Loucy (cell line): ENCODE results near the gene NRXN3.
"Not testable (repeated sequence)": the region's sequence is repeated elsewhere in the genome, so short reads cannot be mapped to it uniquely, and the experiment has no call there.

Experiments used
- H2AFZ ChIP-seq: fragments of 200-600 bp; sonication (generic); 2 replicates; pipeline ENCODE4 v1.6.0; 2016; ENCODE audit warnings: antibody characterized with exemption, mild to moderate bottlenecking, low read length, moderate library complexity
- H3F3A ChIP-seq: fragments of 200-600 bp; 2 replicates; pipeline ENCODE4 v1.6.0; 2016; ENCODE audit warnings: antibody characterized with exemption, low read depth, mild to moderate bottlenecking
- H3K27me3 ChIP-seq: fragments of 200-600 bp; sonication (generic); 2 replicates; pipeline ENCODE4 v1.6.1; 2014; ENCODE audit warnings: low read length, mild to moderate bottlenecking; ENCODE audit not compliant: insufficient read depth, poor library complexity, severe bottlenecking
- H3K36me3 ChIP-seq: fragments of 200-600 bp; sonication (generic); 2 replicates; pipeline ENCODE4 v1.6.1; 2016; ENCODE audit warnings: low read length; ENCODE audit not compliant: insufficient read depth
- H3K4me1 ChIP-seq: fragments of 200-600 bp; sonication (generic); 2 replicates; pipeline ENCODE4 v1.5.1; 2014; ENCODE audit warnings: low read length, mild to moderate bottlenecking; ENCODE audit not compliant: insufficient read depth, poor library complexity, severe bottlenecking
- H3K4me2 ChIP-seq: fragments of 200-600 bp; sonication (generic); 2 replicates; pipeline ENCODE4 v1.6.0; 2014; ENCODE audit warnings: antibody characterized with exemption, low read length, low read depth, mild to moderate bottlenecking; ENCODE audit not compliant: poor library complexity, severe bottlenecking
- H3K4me3 ChIP-seq: fragments of 200-600 bp; sonication (generic); 2 replicates; pipeline ENCODE4 v1.5.1; 2014; ENCODE audit warnings: low read length, mild to moderate bottlenecking, mixed read lengths; ENCODE audit not compliant: poor library complexity, severe bottlenecking
- H3K79me2 ChIP-seq: fragments of 200-600 bp; sonication (generic); 2 replicates; pipeline ENCODE4 v1.6.1; 2014; ENCODE audit warnings: low read length; ENCODE audit not compliant: insufficient read depth
- H3K9ac ChIP-seq: fragments of 200-600 bp; sonication (generic); 2 replicates; pipeline ENCODE4 v1.6.0; 2014; ENCODE audit warnings: mild to moderate bottlenecking, low read depth, low read length, moderate library complexity; ENCODE audit not compliant: poor library complexity, severe bottlenecking
- H3K9me2 ChIP-seq: fragments of 200-600 bp; sonication (generic); replicated peaks from 2 replicates; pipeline ENCODE4 v1.6.1; 2016; ENCODE audit warnings: low read depth, low read length, mixed read lengths
- H3K9me3 ChIP-seq: fragments of 200-600 bp; sonication (generic); 2 replicates; pipeline ENCODE4 v1.6.1; 2014; ENCODE audit warnings: mild to moderate bottlenecking, antibody characterized with exemption, low read length, low read depth; ENCODE audit not compliant: insufficient read depth
- H4K20me1 ChIP-seq: fragments of 200-600 bp; sonication (generic); 2 replicates; pipeline ENCODE4 v1.6.0; 2014; ENCODE audit warnings: antibody characterized with exemption, low read length, mild to moderate bottlenecking; ENCODE audit not compliant: insufficient read depth, poor library complexity, severe bottlenecking
- CTCF ChIP-seq: fragments of 200-600 bp; sonication (generic); conservative IDR thresholded peaks from 2 replicates; pipeline ENCODE4 v1.5.1; 2014; ENCODE audit warnings: mild to moderate bottlenecking, antibody characterized with exemption, low read length
- EZH2phosphoT487 ChIP-seq: fragments of 200-600 bp; IDR thresholded peaks from 2 replicates; pipeline ENCODE4 v1.6.1; 2018; ENCODE audit warnings: antibody characterized with exemption, mild to moderate bottlenecking, moderate library complexity, borderline replicate concordance

The NRXN3 gene

GRCh38 chr14:79101388-79101787, 931.2 kb downstream of the NRXN3 start:
- no peak overlapping the region for H3K9ac ChIP-seq
- H3K79me2 ChIP-seq, result no peaks in the 10 kb centered on the region
- H4K20me1 ChIP-seq, result no peaks in the 10 kb centered on the region
- no peaks in the 10 kb centered on the region for H3K4me1 ChIP-seq
- H3K4me3 ChIP-seq, result no peak overlapping the region
- TF ChIP-seq EZH2phosphoT487, result no peak
- TF ChIP-seq CTCF, result no peak
- H3K36me3 ChIP-seq, result no peaks in the 10 kb centered on the region
- no peaks in the 10 kb centered on the region for H3K9me2 ChIP-seq
- H3K4me2 ChIP-seq, result no peak overlapping the region
- no peaks in the 10 kb centered on the region for H3K27me3 ChIP-seq
- no peaks in the 10 kb centered on the region for H3K9me3 ChIP-seq
- H3F3A ChIP-seq, result no peaks in the 10 kb centered on the region
- H2AFZ ChIP-seq, result no peak overlapping the region

- Histone ChIP-seq H3K9ac (no peak overlapping the region), H3K79me2 (no peaks in the 10 kb centered on the region), H3F3A (no peaks in the 10 kb centered on the region), H4K20me1 (no peaks in the 10 kb centered on the region), H3K4me3 (no peak overlapping the region), H3K27me3 (no peaks in the 10 kb centered on the region), H3K9me3 (no peaks in the 10 kb centered on the region), H3K4me1 (no peaks in the 10 kb centered on the region), H3K36me3 (no peaks in the 10 kb centered on the region), H2AFZ (no peak overlapping the region), H3K9me2 (no peaks in the 10 kb centered on the region), H3K4me2 (no peak overlapping the region)
- TF ChIP-seq CTCF (no peak), EZH2phosphoT487 (no peak)
Measured at GRCh38 chr14:79103764-79104163, 933.6 kb downstream of the NRXN3 start.

DNA sequence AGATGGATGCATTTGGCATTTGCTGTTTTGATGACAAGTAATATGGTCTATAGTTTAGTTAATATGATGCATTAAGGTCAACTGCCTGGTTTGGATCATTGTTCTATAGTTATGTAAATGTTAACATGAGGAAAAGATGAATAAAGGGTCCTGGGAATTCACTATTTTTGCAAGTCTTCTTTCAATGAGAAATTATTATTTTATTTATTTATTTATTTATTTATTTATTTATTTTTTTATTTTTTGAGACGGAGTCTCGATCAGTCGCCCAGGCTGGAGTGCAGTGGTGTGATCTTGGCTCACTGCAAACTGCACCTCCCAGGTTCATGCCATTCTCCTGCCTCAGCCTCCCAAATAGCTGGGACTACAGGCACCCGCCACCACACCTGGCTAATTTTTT, 940.4 kb downstream of the NRXN3 start:
- H2AFZ ChIP-seq, H3K9me2 ChIP-seq, H3K4me3 ChIP-seq, H4K20me1 ChIP-seq, H3K9me3 ChIP-seq, H3K4me1 ChIP-seq, H3K36me3 ChIP-seq, H3K27me3 ChIP-seq, H3F3A ChIP-seq, H3K4me2 ChIP-seq, H3K9ac ChIP-seq, H3K79me2 ChIP-seq: not testable (repeated sequence)

- H3K27me3 ChIP-seq, result no peaks in the 10 kb centered on the region
- no peaks in the 10 kb centered on the region for H3K9me2 ChIP-seq
- no peaks in the 10 kb centered on the region for H3K9me3 ChIP-seq
- H3K4me2 ChIP-seq, result no peak overlapping the region
- no peaks in the 10 kb centered on the region for H3F3A ChIP-seq
- TF ChIP-seq CTCF (no peak), EZH2phosphoT487 (no peak)
- H4K20me1 ChIP-seq, result no peaks in the 10 kb centered on the region
- no peaks in the 10 kb centered on the region for H3K36me3 ChIP-seq
- no peaks in the 10 kb centered on the region for H3K4me1 ChIP-seq
- H2AFZ ChIP-seq, result no peak overlapping the region
- H3K9ac ChIP-seq, result no peak overlapping the region
- H3K79me2 ChIP-seq, result no peaks in the 10 kb centered on the region
- no peak overlapping the region for H3K4me3 ChIP-seq
Measured at GRCh38 chr14:79111987-79112501, 941.9 kb downstream of the NRXN3 start.
